NCI-H748 (cell line): ENCODE results near the gene ASTN1.

Experiments
- DNase-seq: peaks from one replicate; lab custom pipeline; 2025; ENCODE audit not compliant: unreplicated experiment; lab: John Stamatoyannopoulos, UW

ASTN1 gene

GRCh38 chr1:177045151-177045550, 119.4 kb downstream of the ASTN1 start:
- DNase-seq: no peak

- peak; percentile 5 for DNase-seq
Measured at GRCh38 chr1:177044390-177044789, 120.1 kb downstream of the ASTN1 start.

DNA sequence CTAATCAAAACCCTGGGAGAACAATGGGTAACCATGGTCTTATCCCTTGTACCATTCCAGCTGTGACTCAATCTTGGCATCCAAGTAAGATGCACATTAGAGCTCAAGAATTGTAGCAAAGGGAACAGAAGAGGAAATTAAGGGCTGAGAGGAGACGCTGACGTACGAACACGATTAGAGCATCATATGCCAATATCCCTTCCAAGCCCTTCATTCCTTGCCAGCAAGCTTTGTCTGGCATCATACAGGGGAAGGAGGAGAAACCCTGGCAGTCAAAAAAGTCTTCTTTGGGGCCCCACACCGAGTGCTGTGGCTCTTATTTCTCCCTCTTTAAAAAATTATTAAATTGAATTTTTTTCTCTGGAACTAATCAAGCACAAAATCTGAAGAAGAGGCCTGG, 120.9 kb downstream of the ASTN1 start:
- DNase-seq: no peak

DNA sequence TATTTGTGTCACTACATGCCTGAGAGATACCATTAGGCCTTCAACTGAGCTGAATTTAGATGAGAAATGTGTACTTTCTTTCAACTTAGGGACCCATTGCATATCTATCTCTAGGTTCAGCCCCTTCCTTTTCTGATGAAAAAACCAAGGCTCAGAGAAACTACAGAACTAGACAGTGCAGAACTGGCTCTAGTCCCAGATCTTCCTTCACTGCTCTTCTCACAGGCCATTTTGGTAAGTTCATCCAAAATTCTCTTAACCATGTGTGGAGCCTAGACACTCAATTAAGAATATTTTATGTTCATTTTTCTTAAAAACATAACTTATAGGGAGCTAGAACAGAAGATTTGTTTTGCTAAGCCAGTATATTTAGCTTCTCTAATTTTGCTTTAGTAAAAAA, 128.9 kb downstream of the ASTN1 start:
- DNase-seq: no peak

GRCh38 chr1:177033628-177034027, 130.9 kb downstream of the ASTN1 start:
- DNase-seq: no peak

DNA sequence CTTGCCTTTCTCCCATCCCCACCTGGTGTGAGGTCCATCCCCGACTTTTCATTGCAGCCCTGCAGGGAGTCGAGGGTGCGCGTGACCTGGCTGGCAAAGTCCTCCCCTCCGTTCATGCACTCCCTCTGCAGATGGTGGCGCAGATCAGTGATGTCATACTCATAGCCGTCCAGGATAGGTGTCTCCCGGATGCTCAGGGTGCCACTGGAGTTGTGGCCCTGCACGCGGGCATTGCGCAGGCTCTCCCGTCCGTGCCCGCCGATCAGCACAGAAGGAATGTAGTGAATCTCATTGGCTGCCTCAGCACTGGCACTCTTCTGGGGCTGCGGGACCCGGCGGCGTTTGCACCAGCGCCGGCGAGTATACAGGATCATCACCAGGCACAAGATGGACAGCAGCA, 132.1 kb downstream of the ASTN1 start:
- peak; percentile 82 for DNase-seq

DNA sequence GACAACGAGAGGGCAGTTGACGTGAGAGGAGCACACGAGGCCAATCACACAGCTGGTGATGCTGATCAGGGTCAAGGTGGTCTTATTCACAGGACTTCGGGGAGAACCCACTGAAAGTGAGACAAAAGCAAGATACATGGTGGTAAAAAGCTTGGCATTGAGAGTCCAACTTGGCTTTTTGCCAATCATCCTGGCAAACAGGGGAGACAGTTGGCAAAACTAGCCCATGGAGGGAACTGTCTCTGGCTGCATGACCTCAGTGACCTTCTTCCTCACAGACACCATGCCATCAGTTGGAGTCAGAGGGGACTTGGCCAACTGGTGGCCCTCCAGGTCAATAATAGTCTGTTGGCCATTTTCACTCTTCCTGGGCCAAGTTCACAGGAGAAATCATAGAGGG, 139.9 kb downstream of the ASTN1 start:
- DNase-seq: no peak

- no peak for DNase-seq
Measured at GRCh38 chr1:177023726-177024125, 140.8 kb downstream of the ASTN1 start.

GRCh38 chr1:177023249-177023648, 141.3 kb downstream of the ASTN1 start:
- no peak for DNase-seq

GRCh38 chr1:177021687-177022086, 142.8 kb downstream of the ASTN1 start:
- no peak for DNase-seq

GRCh38 chr1:177020851-177021589, 143.5 kb downstream of the ASTN1 start:
- no peak for DNase-seq

- DNase-seq: no peak
Measured at GRCh38 chr1:177017287-177017852, 147.1 kb downstream of the ASTN1 start.

DNA sequence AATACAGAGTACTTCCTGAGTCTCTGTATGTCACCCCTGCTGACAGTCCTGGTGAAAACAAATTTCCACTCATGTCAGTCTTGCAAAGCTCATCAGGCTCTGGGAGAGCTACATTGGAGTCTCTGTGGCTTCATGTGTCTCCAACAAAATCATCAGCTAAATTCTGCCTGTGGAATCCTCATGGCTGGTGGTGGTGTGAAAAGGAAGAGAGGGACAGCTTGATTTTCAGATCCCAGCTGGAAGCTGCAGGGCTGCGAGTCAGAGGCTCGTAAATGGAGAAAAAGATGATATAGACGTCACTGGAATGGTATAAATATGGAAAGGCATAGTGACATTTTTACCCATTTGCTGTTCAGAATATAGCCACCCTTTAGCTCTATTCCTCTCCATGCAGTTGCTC, 150.2 kb downstream of the ASTN1 start:
- no peak for DNase-seq

DNA sequence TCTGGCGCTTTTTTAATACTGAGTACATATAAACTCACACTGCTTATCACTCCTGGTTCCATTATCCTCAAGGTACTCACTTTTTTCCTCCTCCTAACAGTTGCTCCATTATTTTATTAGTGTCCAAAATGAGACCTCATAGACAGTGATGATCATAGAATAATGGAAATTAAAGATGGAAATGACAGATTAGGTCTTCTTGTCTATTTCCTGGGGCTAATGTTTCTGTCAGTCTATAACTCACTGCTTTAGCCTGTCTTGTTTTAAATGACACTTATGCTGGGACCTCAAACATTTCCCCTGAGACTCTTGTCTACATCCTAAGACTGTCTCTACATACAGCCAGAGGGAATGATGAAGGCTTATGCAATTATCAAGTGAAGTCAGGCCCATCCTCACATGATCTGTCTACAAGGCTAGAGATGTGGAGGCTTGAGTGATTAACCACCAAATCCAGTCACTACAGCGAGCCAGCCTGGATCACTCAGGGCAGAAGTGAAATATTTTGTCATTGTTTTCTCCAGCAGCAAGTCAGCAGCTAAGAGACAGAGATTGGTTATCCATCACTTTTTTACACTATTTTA, 152.1 kb downstream of the ASTN1 start:
- DNase-seq: no peak

DNA sequence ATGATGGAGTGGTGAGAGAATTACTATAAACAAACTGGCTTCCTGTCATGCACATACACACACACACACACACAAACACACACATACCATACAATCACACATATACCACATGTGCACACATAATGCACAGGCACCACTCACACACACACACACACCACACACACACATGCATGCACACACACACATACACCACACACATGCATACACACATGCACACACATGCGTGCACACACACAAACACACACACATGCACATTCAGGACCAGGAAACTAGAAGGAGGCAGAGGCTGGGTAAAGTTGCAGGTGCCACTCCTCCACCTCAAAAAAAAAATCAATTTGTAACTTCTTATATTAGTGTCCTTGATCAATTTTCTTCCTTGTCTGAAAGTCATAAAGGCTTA, 153.0 kb downstream of the ASTN1 start:
- DNase-seq: no peak

GRCh38 chr1:177010211-177010825, 154.2 kb downstream of the ASTN1 start:
- DNase-seq: no peak

DNA sequence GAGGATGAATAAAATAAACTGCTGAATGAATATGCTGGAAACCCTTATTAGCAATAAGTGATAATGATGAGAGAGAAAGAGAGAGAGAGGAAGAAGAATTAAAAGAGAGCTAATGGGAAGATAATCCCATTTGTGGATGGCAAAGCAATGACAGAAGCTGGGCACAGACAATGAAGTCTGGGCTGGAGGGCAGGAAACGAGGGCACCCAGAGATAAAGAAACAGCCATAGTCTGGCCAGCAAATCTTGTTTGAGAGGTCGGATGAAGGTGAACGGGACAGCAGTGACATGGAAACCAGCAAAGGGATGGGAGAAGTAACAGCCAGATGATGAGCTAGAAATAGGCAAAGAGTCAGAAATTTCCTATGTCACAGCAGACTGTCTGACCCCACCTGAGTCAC, 155.9 kb downstream of the ASTN1 start:
- DNase-seq: no peak

- DNase-seq: no peak
Measured at GRCh38 chr1:177007437-177008161, 156.9 kb downstream of the ASTN1 start.

DNA sequence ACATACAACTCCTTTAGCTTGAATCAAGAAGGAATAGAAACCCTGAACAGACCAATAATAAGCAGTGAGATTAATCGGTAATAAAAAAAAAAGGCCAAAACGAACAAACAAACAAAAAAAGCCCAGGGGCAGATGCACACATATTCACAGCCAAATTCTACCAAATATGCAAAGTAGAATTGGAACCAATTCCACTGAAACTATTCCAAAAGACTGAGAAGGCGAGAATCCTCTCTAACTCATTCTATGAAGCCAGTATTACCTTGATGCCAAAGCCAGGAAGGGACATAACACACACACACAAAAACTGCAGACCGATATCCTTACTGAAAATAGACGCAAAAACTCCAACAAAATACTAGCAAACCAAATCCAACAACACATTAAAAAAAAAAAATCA, 161.6 kb downstream of the ASTN1 start:
- DNase-seq: no peak

- no peak for DNase-seq
Measured at GRCh38 chr1:177001556-177001955, 163.0 kb downstream of the ASTN1 start.

DNA sequence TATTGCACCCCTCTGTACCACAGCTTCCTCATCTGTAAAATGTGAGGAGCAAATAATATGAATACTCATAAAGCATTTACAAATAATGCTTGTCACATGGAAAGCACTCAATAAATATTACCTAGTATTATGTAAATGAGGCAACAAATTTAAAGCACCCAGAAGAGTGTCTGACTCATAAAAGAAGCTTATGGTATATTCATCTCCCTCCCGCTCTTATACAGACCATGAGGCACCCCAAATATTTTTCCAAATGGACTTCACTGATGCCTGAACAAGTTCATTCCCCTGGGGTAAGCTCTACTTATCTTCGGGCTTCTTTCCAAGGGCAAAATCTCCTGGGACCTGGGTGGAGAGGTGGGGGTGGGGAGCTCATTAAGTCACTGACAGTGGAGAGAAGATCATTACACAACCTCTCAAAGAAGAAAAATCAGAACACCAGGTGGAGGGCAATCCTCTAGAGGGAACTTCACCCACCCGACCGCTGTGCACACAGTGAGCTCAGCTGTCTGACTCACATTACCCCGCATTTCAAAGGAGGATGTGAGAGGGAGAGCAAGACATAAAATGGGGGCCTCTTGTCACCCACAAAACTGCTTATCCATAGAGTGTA, 166.2 kb downstream of the ASTN1 start:
- DNase-seq: no peak
